ENCODE measurements around the gene DLGAP1.

GRCh38 chr18:3494569-3494968 lies 960.5 kb downstream of the DLGAP1 start:
- TF ChIP-seq CTCF (conservative IDR thresholded peaks at IDR 0.05 in 1 of 2, IDR thresholded peaks at IDR 0.05 in 1 of 2; ENCODE audit: extremely low read depth in 1 of 2, insufficient read depth in 1 of 2, low read depth in 1 of 2, low read length in 2 of 2), result no peak
- TF ChIP-seq EZH2 (IDR thresholded peaks at IDR 0.05; ENCODE audit: borderline replicate concordance, low read length), result no peak
